Smooth muscle cell (in vitro differentiated cells): ENCODE measurements around the gene ARHGEF28. TPM values are rescaled to one million over a fixed set of nuclear protein-coding genes. Genes with fewer than 3 reads are reported as not detected.
A peak's percentile ranks its signal among the peaks of the same experiment; 100 is the strongest.

ENCODE experiments used
- DNase-seq: peaks from one replicate; lab custom pipeline; 2025; ENCODE audit not compliant: unreplicated experiment; lab: John Stamatoyannopoulos, UW
- H2AFZ ChIP-seq: fragments of 200-600 bp; sonication (generic); 2 replicates; pipeline ENCODE4 v1.6.0; 2016; ENCODE audit warnings: antibody characterized with exemption, low read depth, mild to moderate bottlenecking
- H3F3A ChIP-seq: fragments of 200-600 bp; sonication (generic); 2 replicates; pipeline ENCODE4 v1.6.0; 2017; ENCODE audit warnings: antibody characterized with exemption, low read depth
- H3K27ac ChIP-seq: fragments of 200-600 bp; sonication (generic); 2 replicates; pipeline ENCODE4 v1.5.1; 2016; ENCODE audit warnings: low read depth, mild to moderate bottlenecking
- H3K27me3 ChIP-seq: fragments of 200-600 bp; sonication (generic); 2 replicates; pipeline ENCODE4 v1.6.1; 2016; ENCODE audit warnings: low read depth, mild to moderate bottlenecking
- H3K36me3 ChIP-seq: fragments of 200-600 bp; sonication (generic); 2 replicates; pipeline ENCODE4 v1.5.1; 2016; ENCODE audit warnings: low read depth
- H3K4me1 ChIP-seq: fragments of 200-600 bp; sonication (generic); 2 replicates; pipeline ENCODE4 v1.5.1; 2016; ENCODE audit warnings: low read depth
- H3K4me2 ChIP-seq: fragments of 200-600 bp; sonication (generic); 2 replicates; pipeline ENCODE4 v1.6.0; 2016; ENCODE audit warnings: mild to moderate bottlenecking
- H3K4me3 ChIP-seq: fragments of 200-600 bp; sonication (generic); 2 replicates; pipeline ENCODE4 v1.5.1; 2016; ENCODE audit warnings: mild to moderate bottlenecking
- H3K79me2 ChIP-seq: fragments of 200-600 bp; sonication (generic); 2 replicates; pipeline ENCODE4 v1.6.0; 2016; ENCODE audit warnings: low read depth, mild to moderate bottlenecking
- H3K9ac ChIP-seq: fragments of 200-600 bp; sonication (generic); 2 replicates; pipeline ENCODE4 v1.6.0; 2016; ENCODE audit warnings: low read depth
- H3K9me3 ChIP-seq: fragments of 200-600 bp; sonication (generic); replicated peaks from 2 replicates; pipeline ENCODE4 v1.5.1; 2016; ENCODE audit warnings: low read depth
- H4K20me1 ChIP-seq: fragments of 200-600 bp; sonication (generic); 2 replicates; pipeline ENCODE4 v1.6.0; 2016; ENCODE audit warnings: low read depth
- WGBS: methylation state at CpG from one replicate; pipeline ENCODE4 v1.1.7; 2016; ENCODE audit warnings: low lambda C conversion rate; 5-methylcytosine and 5-hydroxymethylcytosine counted together
- polyA plus RNA-seq: library from polyadenylated mRNA; unstranded; fragments of >200 nt; fragmentation: Nextera tagmentation; extraction: Ambion mirVana; gene quantifications from 2 replicates; pipeline ENCODE4 v1.2.1, GENCODE V29; 2016
- total RNA-seq: library from RNA; depleted of rRNA; stranded (reverse); fragments of >200 nt; gene quantifications from 2 replicates; pipeline ENCODE4 v1.2.3, GENCODE V29; 2014
- TF ChIP-seq, protein P1 (sequence below): fragments of 200-600 bp; sonication (generic); IDR thresholded peaks from 2 replicates; pipeline ENCODE4 v1.5.1; 2017; ENCODE audit warnings: borderline replicate concordance, mild to moderate bottlenecking, antibody characterized with exemption; ENCODE audit not compliant: insufficient read depth, poor library complexity, severe bottlenecking

The ARHGEF28 gene
- total and polyA plus RNA-seq, 2 experiments from 2014 or later = 0.19 to 0.90 TPM

- 87% methylated on average over 6 of the region's 6 CpGs for WGBS
- Histone ChIP-seq H3K4me2 (no peak overlapping the region), H3K27me3 (peaks cover 26% of the 10 kb centered on the region), H3K36me3 (no peaks in the 10 kb centered on the region), H4K20me1 (no peaks in the 10 kb centered on the region), H3K9me3 (no peaks in the 10 kb centered on the region), H3F3A (no peaks in the 10 kb centered on the region), H3K79me2 (no peaks in the 10 kb centered on the region), H3K27ac (no peak overlapping the region), H3K4me3 (no peak overlapping the region), H3K9ac (no peak overlapping the region), H3K4me1 (no peaks in the 10 kb centered on the region), H2AFZ (no peak overlapping the region)
- DNase-seq = no peak
- TF ChIP-seq, protein P1, sequence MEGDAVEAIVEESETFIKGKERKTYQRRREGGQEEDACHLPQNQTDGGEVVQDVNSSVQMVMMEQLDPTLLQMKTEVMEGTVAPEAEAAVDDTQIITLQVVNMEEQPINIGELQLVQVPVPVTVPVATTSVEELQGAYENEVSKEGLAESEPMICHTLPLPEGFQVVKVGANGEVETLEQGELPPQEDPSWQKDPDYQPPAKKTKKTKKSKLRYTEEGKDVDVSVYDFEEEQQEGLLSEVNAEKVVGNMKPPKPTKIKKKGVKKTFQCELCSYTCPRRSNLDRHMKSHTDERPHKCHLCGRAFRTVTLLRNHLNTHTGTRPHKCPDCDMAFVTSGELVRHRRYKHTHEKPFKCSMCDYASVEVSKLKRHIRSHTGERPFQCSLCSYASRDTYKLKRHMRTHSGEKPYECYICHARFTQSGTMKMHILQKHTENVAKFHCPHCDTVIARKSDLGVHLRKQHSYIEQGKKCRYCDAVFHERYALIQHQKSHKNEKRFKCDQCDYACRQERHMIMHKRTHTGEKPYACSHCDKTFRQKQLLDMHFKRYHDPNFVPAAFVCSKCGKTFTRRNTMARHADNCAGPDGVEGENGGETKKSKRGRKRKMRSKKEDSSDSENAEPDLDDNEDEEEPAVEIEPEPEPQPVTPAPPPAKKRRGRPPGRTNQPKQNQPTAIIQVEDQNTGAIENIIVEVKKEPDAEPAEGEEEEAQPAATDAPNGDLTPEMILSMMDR = no peak
Measured at GRCh38 chr5:73781107-73781768, 155.2 kb downstream of the ARHGEF28 start.

DNA sequence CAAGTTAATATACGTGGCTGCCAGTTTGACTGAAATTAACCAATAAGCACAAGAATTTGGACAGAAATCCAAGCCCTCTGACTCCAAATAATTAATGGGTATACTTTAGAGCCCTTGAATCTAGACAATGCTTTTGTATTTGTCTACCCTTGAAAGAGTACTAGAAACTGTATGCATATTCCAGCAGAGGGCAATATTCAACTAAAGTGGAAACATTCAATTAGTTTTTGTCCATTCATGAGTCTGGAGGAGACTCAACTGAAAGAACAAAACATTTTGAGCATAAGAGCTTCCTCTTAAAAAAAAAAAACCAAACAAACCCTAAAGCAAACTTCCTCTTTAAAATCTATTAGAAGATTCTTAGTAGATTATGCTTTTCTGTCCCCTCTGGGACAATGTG lies 157.8 kb downstream of the ARHGEF28 start:
- Histone ChIP-seq H3K36me3 (no peaks in the 10 kb centered on the region), H3F3A (no peaks in the 10 kb centered on the region), H3K9me3 (no peaks in the 10 kb centered on the region), H4K20me1 (no peaks in the 10 kb centered on the region), H3K4me3 (no peak overlapping the region), H3K4me2 (no peak overlapping the region), H3K79me2 (no peaks in the 10 kb centered on the region), H3K27me3 (peaks cover 17% of the 10 kb centered on the region), H2AFZ (no peak overlapping the region), H3K27ac (no peak overlapping the region), H3K4me1 (no peaks in the 10 kb centered on the region), H3K9ac (no peak overlapping the region)
- 80% methylated on average over 1 of the region's 1 CpG for WGBS
- TF ChIP-seq, protein P1 = peak; percentile 20
- DNase-seq = no peak

GRCh38 chr5:73786043-73786831 lies 160.2 kb downstream of the ARHGEF28 start:
- TF ChIP-seq, protein P1 = no peak
- Histone ChIP-seq H4K20me1 (no peaks in the 10 kb centered on the region), H3K4me1 (no peaks in the 10 kb centered on the region), H3K79me2 (no peaks in the 10 kb centered on the region), H3K27ac (no peak overlapping the region), H3K9ac (no peak overlapping the region), H3F3A (no peaks in the 10 kb centered on the region), H3K27me3 (peaks cover 15% of the 10 kb centered on the region), H2AFZ (no peak overlapping the region), H3K9me3 (no peaks in the 10 kb centered on the region), H3K4me2 (no peak overlapping the region), H3K36me3 (no peaks in the 10 kb centered on the region), H3K4me3 (no peak overlapping the region)
- DNase-seq = no peak
- WGBS = 77% methylated on average over 13 of the region's 13 CpGs
